Occipital lobe (tissue), 2 donors: ENCODE data around the gene GLB1L2. TPM values are rescaled to one million over a fixed set of nuclear protein-coding genes. Genes with fewer than 3 reads are reported as not detected.
"Not testable (repeated sequence)": the region's sequence is repeated elsewhere in the genome, so short reads cannot be mapped to it uniquely, and the experiment has no call there.

Experiments
- DNase-seq: peaks from one replicate; lab custom pipeline; 2025; lab: John Stamatoyannopoulos, UW
- total RNA-seq: library from RNA; depleted of rRNA; stranded (reverse); fragments of >200 nt; gene quantifications from one replicate; pipeline ENCODE4 v1.2.3, GENCODE V29; 2014

The GLB1L2 gene, protein sequence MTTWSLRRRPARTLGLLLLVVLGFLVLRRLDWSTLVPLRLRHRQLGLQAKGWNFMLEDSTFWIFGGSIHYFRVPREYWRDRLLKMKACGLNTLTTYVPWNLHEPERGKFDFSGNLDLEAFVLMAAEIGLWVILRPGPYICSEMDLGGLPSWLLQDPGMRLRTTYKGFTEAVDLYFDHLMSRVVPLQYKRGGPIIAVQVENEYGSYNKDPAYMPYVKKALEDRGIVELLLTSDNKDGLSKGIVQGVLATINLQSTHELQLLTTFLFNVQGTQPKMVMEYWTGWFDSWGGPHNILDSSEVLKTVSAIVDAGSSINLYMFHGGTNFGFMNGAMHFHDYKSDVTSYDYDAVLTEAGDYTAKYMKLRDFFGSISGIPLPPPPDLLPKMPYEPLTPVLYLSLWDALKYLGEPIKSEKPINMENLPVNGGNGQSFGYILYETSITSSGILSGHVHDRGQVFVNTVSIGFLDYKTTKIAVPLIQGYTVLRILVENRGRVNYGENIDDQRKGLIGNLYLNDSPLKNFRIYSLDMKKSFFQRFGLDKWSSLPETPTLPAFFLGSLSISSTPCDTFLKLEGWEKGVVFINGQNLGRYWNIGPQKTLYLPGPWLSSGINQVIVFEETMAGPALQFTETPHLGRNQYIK
- 1.1 TPM for total RNA-seq

DNA sequence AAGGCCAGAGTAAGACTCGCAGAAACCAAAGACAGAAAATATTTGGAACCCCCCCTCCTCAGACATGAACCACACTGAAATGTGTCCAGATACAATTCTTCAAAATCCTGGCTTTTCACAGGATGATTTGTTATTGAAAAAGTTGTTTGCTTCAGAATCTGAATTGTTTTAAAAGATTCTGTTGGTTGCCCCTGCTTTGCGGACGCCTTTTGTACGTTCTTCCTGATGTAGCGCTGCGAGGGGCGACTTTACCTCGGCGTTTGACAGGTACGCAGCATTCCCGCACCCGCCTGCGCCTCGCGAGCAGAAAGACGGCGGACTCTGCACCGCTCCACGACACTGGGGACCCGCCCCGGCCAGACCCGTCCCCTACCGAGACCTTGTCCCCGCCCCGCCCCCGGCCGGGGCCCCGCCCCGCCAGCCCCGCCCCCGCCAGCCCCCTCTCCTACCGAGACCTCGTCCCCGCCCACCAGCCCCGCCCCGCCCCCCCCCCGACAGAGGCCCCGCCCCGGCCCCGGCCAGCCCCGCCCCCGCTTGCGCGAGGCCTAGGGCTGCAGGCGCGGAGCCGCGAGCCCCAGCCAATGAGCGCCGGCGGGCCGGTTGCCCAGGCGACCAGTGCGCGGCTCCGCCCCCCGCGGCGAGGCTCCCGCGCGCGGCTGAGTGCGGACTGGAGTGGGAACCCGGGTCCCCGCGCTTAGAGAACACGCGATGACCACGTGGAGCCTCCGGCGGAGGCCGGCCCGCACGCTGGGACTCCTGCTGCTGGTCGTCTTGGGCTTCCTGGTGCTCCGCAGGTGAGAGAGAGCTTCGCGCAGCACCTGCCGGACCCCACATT lies at the start of gene GLB1L2:
Gene GLB1L2, plus strand, starts transcription at position 635 of the 835 bp plus-strand sequence. Its CDS starts 74 bp downstream, at position 709.
- DNase-seq = peak; percentile 70

DNA sequence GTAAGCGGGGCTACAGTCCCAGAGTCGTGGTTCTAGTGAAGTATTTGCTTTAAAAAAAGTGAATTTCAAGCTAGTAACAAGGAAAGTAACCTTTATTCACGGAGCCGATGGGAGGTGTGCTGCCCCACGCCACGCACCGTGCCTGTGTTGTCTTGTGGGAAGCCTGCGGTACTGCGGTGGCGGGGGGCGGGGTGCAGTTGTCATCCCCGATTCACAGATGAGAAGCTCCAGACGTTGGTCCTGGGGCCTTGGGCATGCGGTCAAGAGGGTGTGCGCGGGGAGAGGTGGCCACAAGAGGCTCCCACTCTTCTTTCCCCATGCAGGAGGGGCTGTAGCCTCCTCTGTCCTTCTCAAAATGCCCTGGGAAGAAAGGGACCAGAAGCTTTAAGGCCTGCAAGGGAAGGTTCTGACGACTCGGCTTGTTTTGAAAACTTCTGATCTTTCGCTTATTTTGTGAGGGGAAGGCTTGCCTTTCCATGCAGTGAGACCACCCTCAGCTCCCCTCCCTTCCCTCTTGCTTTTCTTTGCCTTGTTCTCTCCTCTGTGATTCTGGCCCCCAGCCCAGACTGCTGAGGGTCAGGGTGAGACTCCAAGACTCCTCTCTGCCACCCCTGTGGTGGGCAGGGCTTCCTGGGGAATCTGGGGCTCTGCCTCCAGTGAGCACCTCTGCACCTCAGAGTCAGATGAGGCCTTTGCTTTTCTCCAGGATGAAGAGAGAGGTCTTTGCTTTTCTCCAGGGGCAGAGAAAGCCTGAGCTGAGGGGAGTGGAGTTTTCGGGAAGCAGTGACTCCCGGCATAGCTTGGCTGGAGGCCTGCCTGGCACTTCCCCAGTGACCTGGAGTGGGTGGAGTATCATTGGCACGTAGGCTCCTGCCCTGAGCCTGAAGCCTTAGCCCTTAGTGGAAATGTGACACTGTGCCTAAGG lies 49.4 kb upstream of the GLB1L2 start:
- DNase-seq = no peak

DNA sequence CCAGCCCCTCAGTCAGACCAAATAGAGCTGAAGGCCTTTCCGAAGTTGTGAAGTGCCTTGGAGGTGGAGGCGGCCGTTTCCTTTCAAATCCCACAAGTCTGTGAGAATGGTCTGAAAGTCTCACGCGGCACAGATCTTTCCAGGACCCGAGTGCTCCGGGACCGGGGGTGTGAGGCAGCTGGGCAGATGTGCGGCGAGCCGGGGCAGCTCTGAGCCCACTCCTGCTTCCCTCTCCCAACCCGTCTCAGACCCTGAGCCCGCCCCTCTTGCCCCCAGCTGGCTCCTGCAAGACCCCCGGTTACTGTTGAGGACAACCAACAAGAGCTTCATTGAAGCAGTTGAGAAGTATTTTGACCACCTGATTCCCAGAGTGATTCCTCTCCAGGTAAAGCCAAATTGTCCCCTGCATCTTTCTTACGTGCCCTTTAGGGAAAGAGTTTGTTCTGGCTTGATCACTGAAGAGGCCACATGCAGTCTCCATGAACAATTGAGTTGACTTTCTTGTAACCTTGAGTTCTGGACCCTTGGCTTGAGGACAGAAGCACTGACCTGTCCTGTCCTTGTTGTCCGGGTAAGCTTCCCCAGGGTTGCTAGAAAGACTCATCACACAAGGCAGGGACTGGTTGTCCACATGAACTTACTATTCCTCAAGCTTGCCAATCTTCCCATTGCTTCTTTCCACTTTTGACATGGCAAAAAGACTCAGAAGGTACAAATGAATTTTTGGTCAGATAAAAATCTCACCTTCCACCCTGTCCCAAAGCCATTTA lies 48.1 kb upstream of the GLB1L2 start:
- DNase-seq = no peak

DNA sequence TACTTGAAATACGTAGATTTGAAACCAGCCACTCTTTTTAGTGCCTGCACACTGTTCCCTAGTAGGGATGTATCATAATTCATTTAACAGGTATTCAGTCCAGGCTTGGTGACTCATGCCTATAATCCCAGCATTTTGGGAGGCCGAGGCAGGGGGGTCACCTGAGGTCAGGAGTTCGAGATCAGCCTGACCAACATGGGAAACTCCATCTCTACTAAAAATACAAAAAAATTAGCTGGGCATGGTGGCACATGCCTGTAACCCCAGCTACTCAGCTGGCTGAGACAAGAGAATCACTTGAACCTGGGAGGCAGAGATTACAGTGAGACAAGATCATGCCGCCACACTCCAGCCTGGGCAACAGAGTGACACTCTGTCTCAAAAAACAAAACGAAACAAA lies 47.4 kb upstream of the GLB1L2 start:
- not testable (repeated sequence) for DNase-seq

DNA sequence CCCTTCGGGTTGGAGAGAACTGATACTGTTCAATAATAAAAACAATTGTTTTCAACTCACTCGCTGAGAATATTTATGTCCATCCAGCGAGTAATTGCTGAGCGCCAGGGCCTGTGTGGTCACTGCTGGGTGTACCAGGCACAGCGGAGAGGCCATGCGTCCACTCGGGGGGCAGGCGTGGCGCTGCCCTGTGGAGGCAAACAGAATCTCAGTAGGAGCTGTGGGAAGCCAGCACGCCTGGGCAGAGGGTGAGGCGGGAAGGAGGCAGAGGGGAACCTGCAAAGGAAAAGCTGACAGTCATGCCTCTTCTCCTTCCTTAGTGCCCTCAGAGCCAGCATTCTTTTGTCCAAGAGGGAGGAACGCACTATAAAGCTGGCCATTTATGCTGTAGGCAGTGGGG lies 44.2 kb upstream of the GLB1L2 start:
- DNase-seq = no peak

DNA sequence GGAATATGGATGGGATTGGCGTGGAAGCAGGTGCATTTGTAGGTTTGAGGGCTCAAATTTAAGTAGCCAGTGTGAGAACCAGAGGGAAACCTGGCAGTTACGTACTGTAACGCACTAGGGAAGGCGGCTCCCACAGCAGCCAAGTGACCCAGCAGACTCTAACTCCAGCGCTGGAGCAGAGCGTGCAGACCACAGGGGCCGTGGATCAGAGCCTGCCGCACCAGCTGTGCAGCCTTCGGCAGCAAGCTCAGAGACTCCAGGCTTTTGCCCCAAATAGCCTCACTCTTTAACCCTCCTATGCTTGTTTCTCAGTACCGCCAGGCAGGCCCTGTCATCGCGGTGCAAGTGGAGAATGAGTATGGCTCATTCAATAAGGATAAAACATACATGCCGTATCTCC lies 43.3 kb upstream of the GLB1L2 start:
- DNase-seq = no peak

DNA sequence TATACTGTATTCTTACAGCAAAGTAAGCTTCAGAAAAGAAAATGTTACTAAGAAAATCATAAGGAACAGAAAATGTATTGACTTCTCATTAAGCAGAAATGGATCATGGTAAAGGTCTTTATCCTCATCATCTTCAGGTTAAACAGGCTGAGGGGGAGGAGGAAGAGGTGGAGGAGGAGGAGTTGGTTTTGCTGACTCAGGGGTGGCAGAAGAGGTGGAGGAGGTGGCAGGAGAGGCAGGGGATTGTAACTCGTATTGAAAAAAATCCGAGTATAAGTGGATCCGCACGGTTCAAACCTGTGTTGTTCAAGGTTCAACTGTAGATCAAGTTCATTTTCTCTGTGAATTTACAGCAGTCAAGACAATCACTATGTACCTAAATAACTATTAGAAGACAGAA lies 42.6 kb upstream of the GLB1L2 start:
- DNase-seq = no peak

DNA sequence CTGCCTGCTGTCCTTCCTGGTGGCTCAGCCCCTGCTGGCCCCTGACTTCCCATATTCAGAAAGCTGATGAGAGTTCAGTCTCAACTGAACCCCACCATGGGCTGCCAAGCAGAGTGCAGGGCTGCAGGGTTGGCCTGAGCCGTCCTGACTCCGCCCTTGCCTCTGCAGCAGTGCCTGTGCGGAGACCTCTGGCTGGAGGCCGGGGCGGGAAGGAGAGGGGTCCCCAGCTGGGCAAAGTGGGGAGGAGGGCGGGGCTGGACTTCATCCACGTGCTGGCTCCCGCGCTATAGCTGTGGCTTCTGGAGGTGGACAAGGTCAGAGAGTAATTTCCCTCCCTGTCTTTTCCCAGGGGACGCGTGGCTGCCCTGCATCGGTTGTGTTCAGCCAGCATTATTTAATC lies 42.0 kb upstream of the GLB1L2 start:
- DNase-seq = no peak

DNA sequence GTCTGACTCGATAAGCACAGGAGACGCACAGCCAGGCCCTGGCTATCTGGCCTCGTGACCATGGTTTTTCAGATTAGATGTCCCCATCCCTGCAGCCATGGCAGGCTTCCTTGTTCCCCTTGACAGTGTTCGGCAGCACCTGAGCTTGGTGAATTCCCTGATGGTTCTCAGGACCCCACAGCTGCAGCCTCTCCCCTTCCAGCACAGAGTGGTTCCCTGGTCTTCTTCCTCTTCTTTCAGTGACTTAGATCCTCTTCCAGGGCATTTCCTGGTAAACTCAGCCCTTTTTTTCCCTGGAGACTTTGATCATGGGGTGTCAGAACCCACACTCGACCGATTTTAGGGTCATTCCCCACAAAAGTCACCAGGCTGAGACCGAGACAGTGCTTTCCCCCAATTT lies 41.1 kb upstream of the GLB1L2 start:
- no peak for DNase-seq

DNA sequence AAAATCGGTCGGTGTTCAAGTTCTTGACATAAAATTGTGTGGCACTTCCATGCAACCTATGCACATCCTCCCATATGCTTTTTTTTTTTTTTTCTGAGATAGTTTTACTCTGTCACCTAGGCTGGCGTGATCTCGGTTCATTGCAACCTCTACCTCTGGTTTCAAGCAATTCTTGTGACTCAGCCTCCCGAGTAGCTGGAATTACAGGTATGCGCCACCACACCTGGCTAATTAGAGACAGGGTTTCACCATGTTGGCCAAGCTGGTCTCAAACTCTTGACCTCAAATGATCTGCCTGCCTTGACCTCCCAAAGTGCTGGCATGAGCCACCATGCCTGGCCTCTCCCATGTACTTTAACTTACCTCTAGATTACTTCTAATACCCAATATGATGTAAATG lies 40.6 kb upstream of the GLB1L2 start:
- no peak for DNase-seq

DNA sequence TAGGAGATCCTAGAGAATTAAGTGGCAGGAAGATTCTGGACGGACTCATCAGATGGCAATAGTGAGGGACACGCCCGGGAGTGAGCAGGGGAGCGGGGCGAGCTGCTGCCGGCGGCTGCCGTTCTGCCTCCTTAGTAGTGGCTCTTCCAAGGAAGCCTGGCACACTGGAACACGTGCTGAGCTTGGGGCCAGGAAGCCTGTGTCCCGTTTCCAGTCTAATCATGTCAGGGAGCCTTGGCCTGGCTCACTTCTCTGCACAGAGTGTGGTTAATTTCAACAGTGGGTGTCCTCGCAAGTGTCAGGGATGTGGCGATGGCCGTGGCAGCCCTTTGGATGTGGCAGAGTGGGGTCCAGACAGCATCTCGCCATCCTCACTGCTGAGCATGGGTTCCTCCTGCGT lies 39.1 kb upstream of the GLB1L2 start:
- DNase-seq = no peak

DNA sequence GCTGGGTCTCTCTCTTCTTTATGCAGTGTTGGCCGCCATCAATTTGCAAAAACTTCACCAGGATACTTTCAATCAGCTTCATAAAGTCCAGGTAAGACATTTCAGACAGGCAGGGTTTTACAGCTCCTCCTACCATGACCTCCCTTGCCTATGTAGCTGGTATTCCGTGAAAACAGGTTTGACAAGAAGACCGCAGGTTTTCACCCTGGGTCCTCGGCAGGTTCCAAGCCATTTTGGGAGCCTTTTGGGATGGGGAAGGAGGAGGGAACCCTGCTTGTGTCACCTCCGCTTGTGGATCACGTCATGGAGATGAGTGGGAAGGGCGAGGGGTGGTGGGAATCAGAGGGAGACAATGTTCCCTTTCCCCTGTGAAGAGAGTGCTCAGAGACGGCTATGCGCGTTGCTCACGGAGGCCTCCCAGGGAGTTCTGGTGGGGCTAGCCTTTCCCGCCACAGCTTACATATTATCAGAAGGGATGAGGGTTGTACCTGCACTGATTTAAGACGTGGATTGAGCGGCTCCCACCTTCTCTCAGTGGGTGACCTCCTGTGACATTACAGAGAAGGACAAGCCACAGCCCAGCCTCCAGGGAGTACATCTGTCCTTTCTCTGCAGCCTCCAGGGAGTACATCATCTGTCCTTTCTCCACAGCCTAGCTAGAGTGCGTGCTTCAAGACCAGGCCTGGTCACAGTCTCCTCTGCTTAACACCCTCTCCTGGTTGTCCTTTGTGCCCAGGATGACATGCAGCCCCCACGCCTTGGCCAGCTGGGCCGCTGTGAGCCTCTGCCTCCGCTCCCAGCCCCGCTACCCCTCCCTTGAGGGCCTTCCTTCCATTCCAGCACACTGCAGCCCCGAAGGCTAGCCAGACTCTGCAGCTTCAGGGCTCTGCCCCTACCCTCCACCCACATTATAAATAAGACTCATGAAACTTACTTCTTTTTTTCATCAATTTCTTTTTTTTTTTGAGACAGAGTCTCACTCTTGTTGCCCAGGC lies 38.4 kb upstream of the GLB1L2 start:
- DNase-seq = no peak

DNA sequence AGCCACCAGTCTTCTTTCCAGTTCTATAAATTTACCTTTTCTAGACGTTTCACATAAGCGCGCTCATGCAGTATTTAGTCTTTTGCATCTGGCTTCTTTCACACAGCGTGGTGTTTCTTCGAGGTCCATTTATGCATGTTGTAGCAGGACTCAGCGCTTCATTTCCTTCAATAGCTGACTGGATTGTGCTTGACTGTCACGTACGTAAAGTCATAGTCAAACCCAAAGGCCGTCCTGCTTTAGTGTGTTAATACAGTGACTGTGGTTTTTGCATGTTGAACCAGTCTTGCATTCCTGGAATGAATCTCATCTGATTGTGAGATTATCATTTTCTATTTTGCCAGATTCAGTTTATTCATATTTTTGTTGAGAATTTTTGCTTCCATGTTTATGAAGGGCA lies 37.1 kb upstream of the GLB1L2 start:
- DNase-seq = no peak

DNA sequence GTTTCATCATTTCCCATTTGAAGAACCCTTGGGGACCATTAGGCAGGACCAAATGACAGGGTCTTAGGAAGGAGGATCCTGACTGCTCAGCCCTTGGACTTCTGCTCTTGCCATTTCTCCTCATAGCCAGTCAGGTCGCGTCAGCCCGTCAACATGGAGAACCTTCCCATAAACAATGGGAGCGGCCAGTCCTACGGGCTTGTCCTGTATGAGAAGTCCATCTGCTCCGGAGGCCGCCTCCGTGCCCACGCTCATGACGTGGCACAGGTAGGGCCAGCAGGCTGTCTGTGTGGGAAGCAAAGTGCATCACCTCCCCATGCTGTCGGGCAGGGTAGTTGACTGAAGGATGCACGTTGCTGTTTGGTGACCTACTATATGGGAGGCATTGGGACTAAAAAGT lies 19.6 kb upstream of the GLB1L2 start:
- no peak for DNase-seq

DNA sequence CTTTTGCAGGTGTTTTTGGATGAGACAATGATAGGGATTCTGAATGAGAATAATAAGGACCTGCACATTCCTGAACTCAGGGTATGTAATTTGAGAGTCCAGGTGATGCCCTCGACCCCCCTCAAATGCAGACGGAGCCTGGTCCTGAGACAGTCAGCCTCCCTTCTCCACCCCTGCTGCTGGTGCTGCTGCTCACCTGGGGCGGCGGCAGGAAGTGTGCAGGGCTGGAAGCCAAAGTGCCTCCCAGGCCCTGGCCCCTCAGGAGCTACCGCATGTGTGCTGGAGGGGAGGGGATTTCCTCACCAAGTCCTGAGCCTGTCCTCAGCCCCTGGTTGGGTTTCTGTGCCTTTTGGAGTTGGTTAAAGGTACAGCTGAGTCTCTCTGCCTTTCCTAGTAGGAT lies 19.0 kb upstream of the GLB1L2 start:
- DNase-seq = no peak

DNA sequence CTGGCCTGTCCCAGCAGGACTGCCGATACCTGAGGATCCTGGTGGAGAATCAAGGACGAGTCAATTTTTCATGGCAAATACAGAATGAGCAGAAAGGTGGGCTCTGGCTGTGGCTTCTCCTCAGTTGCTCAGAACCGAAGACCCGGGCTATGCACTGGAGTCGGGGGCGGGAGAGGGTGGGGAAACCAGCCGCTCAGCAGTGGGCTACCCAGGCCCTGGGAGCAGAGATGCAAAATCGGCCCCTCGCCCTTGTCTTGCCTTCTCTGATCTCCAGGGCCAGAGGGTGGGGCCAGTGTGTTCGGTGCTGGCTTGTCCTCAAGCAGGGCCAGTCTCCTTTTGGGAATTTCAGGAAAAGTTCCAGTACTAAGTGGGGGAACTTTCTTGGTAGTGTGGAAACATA lies 18.4 kb upstream of the GLB1L2 start:
- DNase-seq = no peak

DNA sequence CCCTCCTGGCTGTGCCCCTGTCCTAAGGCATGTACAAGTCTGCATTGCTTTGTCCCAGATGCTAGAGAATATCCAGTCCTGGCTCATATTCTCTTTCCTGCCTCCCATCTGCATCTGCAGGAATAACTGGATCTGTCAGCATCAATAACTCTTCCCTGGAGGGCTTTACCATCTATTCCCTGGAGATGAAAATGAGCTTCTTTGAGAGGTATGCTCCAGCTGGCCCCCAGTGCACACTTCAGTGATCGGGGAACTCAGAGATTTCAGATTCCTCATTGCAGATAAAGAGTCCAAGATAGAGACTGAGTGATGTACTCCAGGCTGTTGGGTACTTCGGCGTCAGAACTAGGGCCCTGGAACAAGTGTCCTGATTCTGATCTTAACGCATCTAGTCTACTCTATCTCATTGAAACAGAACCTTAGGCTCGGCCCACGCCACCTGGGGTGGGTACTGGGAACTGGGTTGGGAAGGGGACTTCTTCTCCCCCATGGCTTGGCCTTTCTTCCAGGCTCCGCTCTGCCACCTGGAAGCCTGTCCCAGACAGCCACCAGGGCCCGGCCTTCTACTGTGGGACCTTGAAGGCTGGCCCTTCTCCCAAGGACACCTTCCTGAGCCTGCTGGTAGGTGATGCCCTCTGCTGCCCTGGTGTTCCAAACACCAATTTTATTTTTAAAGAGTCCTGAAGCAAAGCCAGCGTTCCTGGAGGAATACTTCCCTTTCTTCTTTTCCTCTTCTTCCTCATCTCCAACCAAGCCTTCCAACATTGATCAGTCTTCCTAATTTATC lies 17.8 kb upstream of the GLB1L2 start:
- DNase-seq = no peak

DNA sequence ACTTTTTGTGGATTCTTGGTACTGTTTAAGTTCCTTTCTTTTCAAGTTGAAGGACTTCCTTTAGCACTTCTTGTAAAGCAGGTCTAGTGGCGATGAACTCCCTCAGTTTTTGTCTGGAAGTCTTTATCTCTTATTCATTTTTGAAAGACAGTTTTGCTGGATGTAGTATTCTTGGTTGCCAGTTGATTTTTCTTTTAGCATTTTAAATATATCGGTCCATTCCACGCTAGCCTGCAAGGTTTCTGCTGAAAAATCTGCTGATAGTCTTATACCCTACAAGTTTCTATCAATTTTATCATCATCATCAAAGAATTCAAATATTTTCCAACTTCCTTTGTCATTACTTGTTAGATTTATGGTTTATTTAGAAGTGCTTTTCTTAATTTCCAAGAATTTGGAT lies 14.7 kb upstream of the GLB1L2 start:
- no peak for DNase-seq
